H9 (cell line): ENCODE results near the gene MED15. TPM values are rescaled to one million over a fixed set of nuclear protein-coding genes. Genes with fewer than 3 reads are reported as not detected.

ENCODE experiments used
- DNase-seq: peaks from one replicate; pipeline ENCODE4 v3.0.0-alpha.2; 2017
- H2AFZ ChIP-seq: one replicate; pipeline ENCODE4 v1.6.1; 2013; ENCODE audit warnings: mild to moderate bottlenecking, low read length, control low read depth, moderate library complexity
- H2AK5ac ChIP-seq: 2 replicates; pipeline ENCODE4 v1.6.1; 2013; ENCODE audit warnings: low read length, control low read depth, mixed read lengths; ENCODE audit not compliant: insufficient read length
- H2BK120ac ChIP-seq: one replicate; pipeline ENCODE4 v1.6.1; 2013; ENCODE audit warnings: low read depth, mild to moderate bottlenecking, low read length, control low read depth, inconsistent platforms; ENCODE audit not compliant: poor library complexity, severe bottlenecking
- H2BK12ac ChIP-seq: 2 replicates; pipeline ENCODE4 v1.6.1; 2013; ENCODE audit warnings: low read length, control low read depth, mixed read lengths, low read depth; ENCODE audit not compliant: insufficient read length
- H2BK15ac ChIP-seq: 2 replicates; pipeline ENCODE4 v1.6.1; 2013; ENCODE audit warnings: low read depth, low read length, control low read depth
- H2BK20ac ChIP-seq: one replicate; pipeline ENCODE4 v1.6.1; 2013; ENCODE audit warnings: low read depth, mild to moderate bottlenecking, low read length, control low read depth, inconsistent platforms; ENCODE audit not compliant: poor library complexity, severe bottlenecking
- H2BK5ac ChIP-seq: 2 replicates; pipeline ENCODE4 v1.6.1; 2013; ENCODE audit warnings: low read length, control low read depth, mixed read lengths; ENCODE audit not compliant: insufficient read length
- H3K14ac ChIP-seq: 2 replicates; pipeline ENCODE4 v1.6.1; 2013; ENCODE audit warnings: low read length, control low read depth; ENCODE audit not compliant: insufficient read depth
- H3K18ac ChIP-seq: 2 replicates; pipeline ENCODE4 v1.6.1; 2013; ENCODE audit warnings: low read depth, mild to moderate bottlenecking, mixed read lengths, low read length, control low read depth; ENCODE audit not compliant: insufficient read length
- H3K23ac ChIP-seq: 2 replicates; pipeline ENCODE4 v1.6.1; 2013; ENCODE audit warnings: low read length, control low read depth, mixed read lengths, low read depth; ENCODE audit not compliant: insufficient read length
- H3K23me2 ChIP-seq: 2 replicates; pipeline ENCODE4 v1.6.1; 2013; ENCODE audit warnings: low read depth, mild to moderate bottlenecking, mixed read lengths, low read length, control low read depth; ENCODE audit not compliant: insufficient read length, poor library complexity, severe bottlenecking
- H3K27ac ChIP-seq: 2 replicates; pipeline ENCODE4 v1.5.1; 2013; ENCODE audit warnings: low read length, control low read depth, mixed read lengths, low read depth; ENCODE audit not compliant: insufficient read length
- H3K27me3 ChIP-seq: 2 replicates; pipeline ENCODE4 v1.6.1; 2013; ENCODE audit warnings: low read length, control low read depth, inconsistent platforms; ENCODE audit not compliant: insufficient read depth
- H3K4ac ChIP-seq: 2 replicates; pipeline ENCODE4 v1.6.1; 2013; ENCODE audit warnings: low read depth, mild to moderate bottlenecking, control low read depth, inconsistent platforms, low read length, moderate library complexity
- H3K4me1 ChIP-seq: 2 replicates; pipeline ENCODE4 v1.6.1; 2013; ENCODE audit warnings: low read length, control low read depth, inconsistent platforms; ENCODE audit not compliant: insufficient read depth
- H3K4me2 ChIP-seq: 2 replicates; pipeline ENCODE4 v1.6.1; 2013; ENCODE audit warnings: low read length, control low read depth, mixed read lengths; ENCODE audit not compliant: insufficient read length, insufficient read depth
- H3K56ac ChIP-seq: 2 replicates; pipeline ENCODE4 v1.6.1; 2013; ENCODE audit warnings: low read depth, mild to moderate bottlenecking, mixed read lengths, low read length, control low read depth; ENCODE audit not compliant: insufficient read length
- H3K79me1 ChIP-seq: 2 replicates; pipeline ENCODE4 v1.6.1; 2013; ENCODE audit warnings: low read depth, mild to moderate bottlenecking, moderate library complexity, low read length, control low read depth, inconsistent platforms; ENCODE audit not compliant: insufficient read depth, poor library complexity, severe bottlenecking
- H3K79me2 ChIP-seq: 2 replicates; pipeline ENCODE4 v1.6.1; 2013; ENCODE audit warnings: low read length, control low read depth, inconsistent platforms; ENCODE audit not compliant: insufficient read depth
- H3K9ac ChIP-seq: 2 replicates; pipeline ENCODE4 v1.6.1; 2013; ENCODE audit warnings: low read length, control low read depth, mixed read lengths; ENCODE audit not compliant: insufficient read length; ENCODE audit errors: extremely low read depth
- H3K9me3 ChIP-seq: one replicate; pipeline ENCODE4 v1.6.1; 2013; ENCODE audit warnings: low read depth, low read length, inconsistent platforms; ENCODE audit not compliant: control insufficient read depth
- H3T11ph ChIP-seq: one replicate; pipeline ENCODE4 v1.6.1; 2013; ENCODE audit warnings: mild to moderate bottlenecking, low read length, control low read depth, inconsistent platforms
- H4K20me1 ChIP-seq: one replicate; pipeline ENCODE4 v1.6.1; 2013; ENCODE audit not compliant: control insufficient read depth, insufficient read length, insufficient read depth
- H4K5ac ChIP-seq: 2 replicates; pipeline ENCODE4 v1.6.1; 2013; ENCODE audit warnings: low read depth, mild to moderate bottlenecking, mixed read lengths, low read length, control low read depth; ENCODE audit not compliant: insufficient read length
- H4K8ac ChIP-seq: replicated peaks from 2 replicates; pipeline ENCODE4 v1.6.1; 2013; ENCODE audit warnings: low read length, control low read depth, mixed read lengths, low read depth; ENCODE audit not compliant: insufficient read length
- H4K91ac ChIP-seq: 2 replicates; pipeline ENCODE4 v1.6.1; 2013; ENCODE audit warnings: low read depth, mild to moderate bottlenecking, moderate library complexity, mixed read lengths, low read length, control low read depth; ENCODE audit not compliant: insufficient read length
- H3K27ac Mint-ChIP-seq, 3 experiments: 2 replicates in 2 of 3; 3 replicates in 1 of 3; pipeline ENCODE4 v1.8.0; 2020 to 2021; ENCODE audit warnings: mixed read lengths in 3 of 3, mild to moderate bottlenecking in 1 of 3, moderate library complexity in 1 of 3
- H3K27me3 Mint-ChIP-seq: 2 replicates; pipeline ENCODE4 v1.8.0; 2021; ENCODE audit warnings: low read depth, mild to moderate bottlenecking, moderate library complexity, mixed read lengths
- H3K36me3 Mint-ChIP-seq, 3 experiments: 2 replicates in 2 of 3; 3 replicates in 1 of 3; pipeline ENCODE4 v1.8.0; 2020 to 2021; ENCODE audit warnings: low read depth in 3 of 3, mixed read lengths in 3 of 3; ENCODE audit not compliant: insufficient read depth in 1 of 3
- H3K4me1 Mint-ChIP-seq, 2 experiments: 2 replicates each; pipeline ENCODE4 v1.8.0; 2020; ENCODE audit warnings: mixed read lengths in 2 of 2
- H3K4me3 Mint-ChIP-seq, 2 experiments: 2 replicates in 1 of 2; 3 replicates in 1 of 2; pipeline ENCODE4 v1.8.0; 2020 to 2021; ENCODE audit warnings: mild to moderate bottlenecking in 2 of 2, mixed read lengths in 2 of 2, moderate library complexity in 1 of 2
- H3K9me3 Mint-ChIP-seq, 2 experiments: 2 replicates in 1 of 2; 3 replicates in 1 of 2; pipeline ENCODE4 v1.8.0; 2020; ENCODE audit warnings: mild to moderate bottlenecking in 2 of 2, mixed read lengths in 2 of 2, moderate library complexity in 1 of 2
- CTCF ChIP-seq: fragments of 200-600 bp; sonication (generic); conservative IDR thresholded peaks from 3 replicates; pipeline ENCODE4 v1.8.0; 2021; ENCODE audit warnings: antibody characterized with exemption, mild to moderate bottlenecking
- WGBS: extraction: QIAGEN DNeasy Blood & Tissue Kit; methylation state at CpG from one replicate; pipeline ENCODE4 v1.1.7; 2013; ENCODE audit warnings: missing lambda C conversion rate, low lambda C conversion rate, mixed read lengths; ENCODE audit not compliant: insufficient read length; ENCODE audit errors: extremely low coverage; 5-methylcytosine and 5-hydroxymethylcytosine counted together
- total RNA-seq: library from RNA; stranded (reverse); gene quantifications from 2 replicates; pipeline ENCODE4 v1.2.1, GENCODE V29; 2021

The MED15 gene
- total RNA-seq, 1 experiment from 2014 or later: 47.4 TPM

GRCh38 chr22:20565761-20566160 lies 58.4 kb downstream of the MED15 start:
- Histone ChIP-seq H2BK15ac (no peak overlapping the region), H3K23ac (no peak overlapping the region), H4K20me1 (no peaks in the 10 kb centered on the region), H2AFZ (no peak overlapping the region), H2BK20ac (no peak overlapping the region), H2BK120ac (no peak overlapping the region), H3T11ph (no peak overlapping the region), H3K14ac (no peak overlapping the region), H3K27ac (no peak overlapping the region), H2AK5ac (no peak overlapping the region), H3K23me2 (no peaks in the 10 kb centered on the region), H3K27me3 (no peaks in the 10 kb centered on the region), H3K18ac (no peak overlapping the region), H3K4me1 (no peaks in the 10 kb centered on the region), H3K4ac (no peak overlapping the region), H3K9ac (no peak overlapping the region), H4K8ac (no peak overlapping the region), H4K91ac (no peak overlapping the region), H3K79me2 (no peaks in the 10 kb centered on the region), H2BK5ac (no peak overlapping the region), H3K56ac (no peak overlapping the region), H3K4me2 (no peak overlapping the region), H4K5ac (no peak overlapping the region), H2BK12ac (no peak overlapping the region), H3K9me3 (no peaks in the 10 kb centered on the region), H3K79me1 (no peaks in the 10 kb centered on the region)
- Mint-ChIP-seq H3K4me1 (no peaks in the 10 kb centered on the region), H3K9me3 (no peaks in the 10 kb centered on the region), H3K27me3 (no peaks in the 10 kb centered on the region), H3K36me3 (peaks cover 26 to 66% (median 47%) of the 10 kb centered on the region in 3 experiments; a peak in 6 of 7 replicates), H3K27ac (0 out of 7 replicates have a peak overlapping the region, but pooled peaks of 1 of the 3 experiments have one; percentile 48), H3K4me3 (no peak overlapping the region)
- WGBS: no CpG with 5 or more reads among the region's 4 CpGs
- no peak for TF ChIP-seq CTCF
- no peak for DNase-seq
